K562 (cell line): ENCODE results near the gene PRM1. TPM values are rescaled to one million over a fixed set of nuclear protein-coding genes. Genes with fewer than 3 reads are reported as not detected.

Source experiments
- ATAC-seq: fragments of 200-7000 bp; cut with Tn5 transposase; 3 replicates; pipeline ENCODE4 v1.9.1; 2020; ENCODE audit warnings: moderate library complexity
- BruUV-seq: library from RNA; stranded (reverse); fragments of 400-500 nt; replicated peaks from 2 replicates; lab custom pipeline; 2021; lab: Mats Ljungman, UMichigan
- CTCF ChIA-PET: fragments of 300-600 bp; formaldehyde crosslinking; extraction: SDS; loops from one replicate; lab custom pipeline; 2021; ENCODE audit warnings: low intra/inter-chr PET ratio; lab: Yijun Ruan, JAX
- POLR2A ChIA-PET: fragments of 300-600, 350-650 bp; sonication (Branson Sonifier 250); formaldehyde crosslinking; extraction: SDS; loops from one replicate; lab custom pipeline; 2021; ENCODE audit warnings: antibody characterized with exemption, inconsistent platforms; lab: Yijun Ruan, JAX
- DNase-seq, 4 experiments: peaks; one replicate each; pipeline versions ENCODE4 v3.0.0 to v3.0.0-alpha.2; 2011 to 2018; ENCODE audit warnings: low spot score in 3 of 4, mixed read lengths in 3 of 4; ENCODE audit errors: extremely low read depth in 1 of 4
- FAIRE-seq: peaks from 2 replicates; lab custom pipeline; 2011; peaks lifted over from hg19 to GRCh38; lab: Jason Lieb, UNC
- H2AFZ ChIP-seq: 2 replicates; pipeline ENCODE4 v1.6.0; 2011; ENCODE audit warnings: low read depth, low read length, control low read depth, inconsistent platforms
- H3K27ac ChIP-seq: fragments of 200-600 bp; 3 replicates; pipeline ENCODE4 v1.8.0; 2011; ENCODE audit warnings: low read depth, mild to moderate bottlenecking, control low read depth, inconsistent platforms, low read length, moderate library complexity, mixed read lengths; ENCODE audit errors: extremely low read depth
- H3K27me3 ChIP-seq, 2 experiments: fragments of 300-600 bp in 1 of 2; 2 replicates in 1 of 2; 3 replicates in 1 of 2; pipeline versions ENCODE4 v1.6.0 to v1.8.0; 2011; ENCODE audit warnings: inconsistent platforms in 2 of 2, low read length in 2 of 2, mild to moderate bottlenecking in 1 of 2, mixed read lengths in 1 of 2, moderate library complexity in 1 of 2; ENCODE audit not compliant: control insufficient read depth in 2 of 2, insufficient read depth in 2 of 2
- H3K36me3 ChIP-seq: fragments of 300-600 bp; 3 replicates; pipeline ENCODE4 v1.8.0; 2011; ENCODE audit warnings: mild to moderate bottlenecking, low read length, inconsistent platforms; ENCODE audit not compliant: control insufficient read depth, insufficient read depth
- H3K4me1 ChIP-seq, 2 experiments: fragments of 200-600 bp in 1 of 2; replicated peaks in 1 of 2; 2 replicates in 1 of 2; 3 replicates in 1 of 2; pipeline versions ENCODE4 v1.5.1 to v1.8.0; 2011; ENCODE audit warnings: inconsistent platforms in 2 of 2, low read length in 2 of 2, mild to moderate bottlenecking in 1 of 2, mixed read lengths in 1 of 2, moderate library complexity in 1 of 2; ENCODE audit not compliant: control insufficient read depth in 2 of 2, insufficient read depth in 2 of 2
- H3K4me2 ChIP-seq: 2 replicates; pipeline ENCODE4 v1.6.1; 2011; ENCODE audit warnings: low read length, control low read depth, inconsistent platforms, mixed read lengths; ENCODE audit not compliant: insufficient read depth
- H3K4me3 ChIP-seq: fragments of 200-600 bp; sonication (generic), shearing (Covaris generic); 2 replicates; pipeline ENCODE4 v1.5.1; 2016; ENCODE audit warnings: control low read depth, inconsistent platforms
- H3K79me2 ChIP-seq: fragments of 200-600 bp; 3 replicates; pipeline ENCODE4 v1.8.0; 2011; ENCODE audit warnings: low read length, inconsistent platforms; ENCODE audit not compliant: control insufficient read depth, insufficient read depth
- H3K9ac ChIP-seq, 2 experiments: 2 replicates each; pipeline versions ENCODE4 v1.6.0 to v1.6.1; 2011; ENCODE audit warnings: low read depth in 2 of 2, low read length in 2 of 2, control low read depth in 1 of 2, inconsistent platforms in 1 of 2, mild to moderate bottlenecking in 1 of 2, mixed read lengths in 1 of 2; ENCODE audit not compliant: insufficient read depth in 1 of 2
- H3K9me1 ChIP-seq: one replicate; pipeline ENCODE4 v1.6.0; 2011; ENCODE audit warnings: inconsistent platforms, mild to moderate bottlenecking, low read length, moderate library complexity; ENCODE audit not compliant: control insufficient read depth, insufficient read depth
- H3K9me3 ChIP-seq: replicated peaks from 2 replicates; pipeline ENCODE4 v1.5.1; 2011; ENCODE audit warnings: low read depth, low read length, inconsistent platforms; ENCODE audit not compliant: control insufficient read depth, insufficient read depth
- H4K20me1 ChIP-seq: replicated peaks from 2 replicates; pipeline ENCODE4 v1.6.1; 2011; ENCODE audit warnings: low read length, inconsistent platforms, mixed read lengths; ENCODE audit not compliant: control insufficient read depth, insufficient read depth
- KDM1A ChIP-seq, 2 experiments: fragments of 450-650 bp; IDR thresholded peaks; 2 replicates each; pipeline ENCODE4 v1.6.1; 2016; ENCODE audit warnings: mild to moderate bottlenecking in 2 of 2
- RBBP5 ChIP-seq: fragments of 200-600 bp; sonication (generic); IDR thresholded peaks from 2 replicates; pipeline ENCODE4 v1.6.1; 2012; ENCODE audit warnings: borderline replicate concordance, mild to moderate bottlenecking, low read length, control low read depth, inconsistent platforms; ENCODE audit not compliant: insufficient read depth, poor library complexity, severe bottlenecking
- THRB ChIP-seq: fragments of 450-650 bp; formaldehyde crosslinking; conservative IDR thresholded peaks from 2 replicates; pipeline ENCODE4 v1.4.0; 2022; ENCODE audit warnings: mild to moderate bottlenecking, missing genetic modification characterization
- WGBS: fragments of 100-300 bp; shearing (Covaris generic); methylation state at CpG from one replicate; pipeline ENCODE4 v1.1.6; 2016; ENCODE audit warnings: low coverage, mixed read lengths; ENCODE audit not compliant: insufficient coverage; ENCODE audit errors: missing lambda C conversion rate; 5-methylcytosine and 5-hydroxymethylcytosine counted together
- in situ Hi-C: fragments of 300-500 bp; cut with MboI; formaldehyde crosslinking; loops from 4 replicates; pipeline ENCODE4 v1.15.0; 2018; ENCODE audit warnings: inconsistent platforms, mixed read lengths
- intact Hi-C: fragments of 100-400 bp; cut with micrococcal nuclease; formaldehyde crosslinking; loops from 2 replicates; pipeline ENCODE4 v1.14.2; 2022
- polyA plus RNA-seq, 8 experiments: library from polyadenylated mRNA; depleted of rRNA in 4 of 8; stranded (reverse) in 5 of 8; unstranded in 3 of 8; fragments of >200 nt; fragmentation: Nextera tagmentation in 2 of 8; fragmentation: Illumina TruSeq in 1 of 8; extraction: Ambion mirVana in 2 of 8; extraction: Trizol in 1 of 8; gene quantifications; 2 replicates each; pipeline versions ENCODE4 v1.2.1 to v1.2.3, GENCODE V29; 2011 to 2014; ENCODE audit warnings: inconsistent platforms in 1 of 8, missing spikeins in 1 of 8
- total RNA-seq, 7 experiments: library from RNA; depleted of rRNA in 6 of 7; stranded (reverse); fragments of >200 nt in 6 of 7; fragmentation: Illumina TruSeq in 2 of 7; extraction: Trizol in 2 of 7; gene quantifications; 2 replicates each; pipeline versions ENCODE4 v1.2.1 to v1.2.3, GENCODE V29; 2011 to 2021; ENCODE audit warnings: low replicate concordance in 1 of 7
- TF ChIP-seq, protein P1 (sequence below): fragments of 450-650 bp; formaldehyde crosslinking; IDR thresholded peaks from 2 replicates; pipeline ENCODE4 v1.4.0; 2022; ENCODE audit warnings: missing genetic modification characterization

PRM1 gene
- total and polyA plus RNA-seq, 9 of the 15 experiments (the other 6 are each of a cell fraction or from before 2014, with no cell fraction given) = not detected

GRCh38 chr16:11241480-11242204, 39.5 kb downstream of the PRM1 start:
- 78% methylated on average over 5 of the region's 5 CpGs for WGBS
- H3K36me3 ChIP-seq = no peaks in the 10 kb centered on the region

More at GRCh38 chr16:11241480-11242204, 39.5 kb downstream of the PRM1 start:
- no peak overlapping the region for H3K4me3 ChIP-seq
- no peaks in the 10 kb centered on the region for H3K9me3 ChIP-seq
- POLR2A ChIA-PET = interaction anchor here (1.5 to 2.5 kb wide), 2 partner anchors 10 to 13 kb away, joined by 9 to 16 read pairs; partner anchors contain the start of gene SOCS1
- no peak overlapping the region for H3K27ac ChIP-seq
- TF ChIP-seq, protein P1, sequence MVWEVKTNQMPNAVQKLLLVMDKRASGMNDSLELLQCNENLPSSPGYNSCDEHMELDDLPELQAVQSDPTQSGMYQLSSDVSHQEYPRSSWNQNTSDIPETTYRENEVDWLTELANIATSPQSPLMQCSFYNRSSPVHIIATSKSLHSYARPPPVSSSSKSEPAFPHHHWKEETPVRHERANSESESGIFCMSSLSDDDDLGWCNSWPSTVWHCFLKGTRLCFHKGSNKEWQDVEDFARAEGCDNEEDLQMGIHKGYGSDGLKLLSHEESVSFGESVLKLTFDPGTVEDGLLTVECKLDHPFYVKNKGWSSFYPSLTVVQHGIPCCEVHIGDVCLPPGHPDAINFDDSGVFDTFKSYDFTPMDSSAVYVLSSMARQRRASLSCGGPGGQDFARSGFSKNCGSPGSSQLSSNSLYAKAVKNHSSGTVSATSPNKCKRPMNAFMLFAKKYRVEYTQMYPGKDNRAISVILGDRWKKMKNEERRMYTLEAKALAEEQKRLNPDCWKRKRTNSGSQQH = peak; percentile 17; the same call in 1 of the 2 replicates
- TF ChIP-seq RBBP5 (no peak), KDM1A (IDR thresholded peaks at IDR 0.05) (peak in 1 of 2 experiments; percentile 14; a peak in 1 of 4 replicates), THRB (0 out of 2 replicates have a peak, but pooled peaks have one; percentile 22)
- H3K27me3 ChIP-seq = no peaks in the 10 kb centered on the region
- no peak overlapping the region for H3K4me2 ChIP-seq
- H3K9me1 ChIP-seq = no peaks in the 10 kb centered on the region
- H3K4me1 ChIP-seq = peaks cover 33 to 34% of the 10 kb centered on the region in 2 experiments
- no peak for FAIRE-seq
- intact Hi-C loops = no loop called here
- BruUV-seq = no TSS peak
- CTCF ChIA-PET = no interaction called here
- no peak for ATAC-seq
- H3K9ac ChIP-seq = no peak overlapping the region
- no peak for DNase-seq
- peaks cover 14% of the 10 kb centered on the region; the same call in 2 of the 3 replicates for H3K79me2 ChIP-seq
- H2AFZ ChIP-seq = no peak overlapping the region
- H4K20me1 ChIP-seq = no peaks in the 10 kb centered on the region; the same call in 1 of the 2 replicates
- in situ Hi-C loops = no loop called here
